NB4 (cell line): ENCODE measurements around the gene ADPRM.

ENCODE experiments used
- DNase-seq: peaks from one replicate; pipeline ENCODE4 v3.0.0; 2010; ENCODE audit warnings: low read depth
- H3K4me3 ChIP-seq: one replicate; pipeline ENCODE4 v1.5.1; 2011; ENCODE audit warnings: mild to moderate bottlenecking, low read depth, low read length, moderate library complexity
- CTCF ChIP-seq: IDR thresholded peaks from one replicate; pipeline ENCODE4 v1.5.1; 2012; ENCODE audit warnings: low read depth, low read length
- MAX ChIP-seq: IDR thresholded peaks from 2 replicates; pipeline ENCODE4 v1.6.1; 2011; ENCODE audit warnings: low read depth, low read length
- MYC ChIP-seq: IDR thresholded peaks from 2 replicates; pipeline ENCODE4 v1.6.1; 2011; ENCODE audit warnings: low read depth, low read length
- POLR2A ChIP-seq: IDR thresholded peaks from 2 replicates; pipeline ENCODE4 v1.6.1; 2011; ENCODE audit warnings: mild to moderate bottlenecking; ENCODE audit not compliant: insufficient read length; ENCODE audit errors: extremely low read depth

Gene ADPRM

DNA sequence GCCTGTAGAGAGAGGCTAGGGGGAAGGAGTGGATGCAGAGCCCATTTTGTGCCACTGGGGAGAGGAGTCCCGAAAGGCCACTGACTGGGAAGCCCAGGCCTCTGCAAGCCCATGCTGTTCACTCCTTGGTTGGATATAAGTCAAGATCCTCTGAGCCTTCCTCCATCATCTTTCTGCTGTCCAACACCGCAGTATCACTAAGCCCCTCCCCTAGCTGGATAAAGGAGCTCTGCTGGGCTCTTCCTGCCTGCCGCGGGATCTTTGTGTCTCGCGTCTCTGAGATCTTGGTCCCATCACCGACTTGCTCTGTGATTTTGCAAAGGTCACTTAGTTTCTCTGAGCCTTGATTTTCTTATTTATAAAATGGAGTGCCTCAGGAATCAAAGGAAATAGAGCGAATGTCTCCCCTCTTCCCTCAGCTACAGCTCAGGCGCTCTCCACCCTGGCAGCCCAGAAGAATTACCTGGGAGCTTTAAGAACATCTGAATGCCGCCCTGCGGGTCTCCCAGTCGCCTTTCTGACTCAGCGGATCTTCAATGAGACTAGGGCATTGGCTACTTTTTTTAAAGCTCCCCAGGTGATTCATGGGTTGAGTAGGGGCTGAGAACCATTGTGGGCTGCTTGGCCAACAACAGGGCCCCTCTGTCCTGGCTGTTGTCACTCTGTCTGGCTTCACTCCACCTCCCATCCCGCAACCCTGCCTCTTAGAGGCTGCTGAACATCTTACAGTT, 57.6 kb downstream of the ADPRM start:
- H3K4me3 ChIP-seq, result no peak overlapping the region
- TF ChIP-seq CTCF (no peak), MAX (no peak), MYC (no peak), POLR2A (no peak)
- no peak for DNase-seq

DNA sequence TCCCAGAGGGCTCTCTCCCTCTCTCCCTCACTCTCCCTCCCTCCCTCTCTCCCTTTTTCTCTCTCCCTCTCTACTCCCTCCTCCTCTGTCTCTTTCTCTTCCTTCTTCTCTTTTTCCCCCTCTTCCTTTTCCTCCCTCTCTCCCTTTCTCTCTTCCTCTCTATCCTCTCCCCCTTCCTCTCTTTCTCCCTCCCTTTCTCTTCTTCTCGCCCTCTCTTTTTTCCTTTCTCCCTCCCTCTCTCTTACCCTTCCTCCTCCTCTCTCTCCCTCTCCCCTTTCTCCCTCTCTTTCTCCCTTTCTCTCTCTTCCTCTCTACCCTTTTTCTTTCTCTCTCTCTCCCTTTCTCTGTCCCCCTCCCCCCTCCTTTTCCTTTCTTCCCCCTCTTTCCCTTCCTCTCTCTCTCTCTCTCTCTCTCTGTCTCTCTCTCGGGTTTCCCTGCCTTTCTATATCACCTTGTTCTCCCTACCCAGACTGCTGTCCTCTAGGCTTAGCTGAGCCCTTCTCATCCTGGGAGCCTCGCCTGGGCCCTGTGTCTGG, 58.3 kb downstream of the ADPRM start:
- no peak overlapping the region for H3K4me3 ChIP-seq
- no peak for DNase-seq
- TF ChIP-seq MYC, result no peak

DNA sequence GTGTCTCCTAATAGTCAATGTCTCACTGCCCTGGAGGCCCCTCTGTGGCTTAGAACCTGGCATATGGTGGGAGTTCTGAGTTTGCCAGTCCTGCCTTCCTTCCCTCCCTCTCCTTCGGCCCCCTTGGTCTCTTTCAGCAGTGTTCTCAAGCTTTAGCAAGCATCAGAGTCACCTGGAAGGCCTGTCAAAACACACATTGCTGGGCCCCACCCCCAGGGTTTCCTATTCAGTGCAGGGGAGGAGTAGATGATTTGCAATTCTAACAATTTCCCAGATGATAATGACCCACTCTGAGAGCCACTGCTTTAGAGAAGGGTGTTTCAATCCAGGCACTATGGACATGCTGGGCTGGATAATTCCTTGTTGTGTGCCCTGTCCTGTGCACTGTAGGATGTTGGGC, 58.8 kb downstream of the ADPRM start:
- TF ChIP-seq MYC, result no peak
- TF ChIP-seq MAX, result no peak
- TF ChIP-seq CTCF, result no peak
- TF ChIP-seq POLR2A, result no peak
- no peak for DNase-seq
- no peak overlapping the region for H3K4me3 ChIP-seq

DNA sequence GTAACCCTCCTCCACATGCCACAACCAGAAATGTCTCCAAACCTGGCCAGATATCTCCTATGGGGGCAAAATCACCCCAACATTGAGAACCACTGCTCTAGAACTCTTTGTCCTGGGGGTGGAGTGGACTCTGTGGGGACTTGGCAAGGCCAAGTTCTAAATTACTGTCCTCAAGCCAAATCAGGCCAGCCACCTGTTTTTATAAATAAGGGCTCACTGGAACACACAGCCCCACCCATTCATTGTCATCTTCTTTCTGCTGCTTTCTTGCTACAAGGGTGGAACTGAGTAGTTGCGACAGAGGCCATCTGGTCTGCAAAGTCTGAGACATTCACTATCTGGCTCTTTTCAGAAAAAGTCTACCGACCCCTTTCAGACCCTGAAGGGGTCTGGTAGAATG, 59.2 kb downstream of the ADPRM start:
- H3K4me3 ChIP-seq, result no peak overlapping the region
- DNase-seq, result no peak
- TF ChIP-seq CTCF (no peak), MAX (no peak), MYC (no peak), POLR2A (no peak)

DNA sequence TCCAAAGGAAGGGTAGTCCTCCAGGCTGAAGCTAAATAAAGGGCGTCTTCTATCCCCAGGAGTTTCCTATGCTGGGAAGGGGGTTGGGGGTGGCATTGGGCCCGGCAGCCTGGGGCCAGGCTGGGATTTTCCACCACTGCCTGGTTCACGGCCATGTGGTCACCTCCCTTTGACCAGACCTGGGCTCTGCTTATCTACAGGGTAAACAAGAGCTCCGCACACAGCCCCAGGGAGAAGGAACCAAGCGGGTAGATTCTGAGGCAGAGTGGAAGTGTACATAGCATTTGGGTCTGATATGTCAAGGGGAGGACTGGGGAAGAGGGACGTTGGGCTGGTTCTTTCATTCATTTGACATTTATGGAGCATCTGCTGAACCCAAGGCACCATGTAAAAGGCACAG, 59.7 kb downstream of the ADPRM start:
- TF ChIP-seq CTCF (no peak), POLR2A (no peak), MAX (no peak), MYC (no peak)
- no peak for DNase-seq
- no peak overlapping the region for H3K4me3 ChIP-seq

DNA sequence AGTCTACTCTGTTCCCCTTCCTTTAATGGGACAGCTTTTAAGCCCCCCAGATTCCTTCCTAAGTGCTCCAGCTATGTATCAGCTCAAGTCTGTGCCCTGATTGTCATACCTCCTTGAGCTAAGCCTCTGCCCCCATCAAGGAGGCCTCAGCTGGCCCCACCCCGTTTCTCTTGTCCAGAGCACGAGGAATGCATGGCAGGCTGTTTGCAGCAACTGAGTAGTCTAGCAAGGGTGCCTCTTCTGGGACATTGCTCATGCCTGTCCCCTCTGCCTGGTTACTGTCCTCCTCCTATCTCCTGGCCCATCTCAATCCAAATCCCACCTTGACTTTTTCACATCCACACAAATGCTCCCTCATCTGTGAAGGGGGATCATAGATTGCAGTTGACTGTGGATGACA, 60.3 kb downstream of the ADPRM start:
- TF ChIP-seq MAX (no peak), POLR2A (no peak), CTCF (no peak), MYC (no peak)
- no peak overlapping the region for H3K4me3 ChIP-seq
- DNase-seq, result no peak
